Pancreas (tissue), 10 donors: Measurements from ENCODE around the gene B3GALT5. TPM values are rescaled to one million over a fixed set of nuclear protein-coding genes. Genes with fewer than 3 reads are reported as not detected.

Experiments used
- ATAC-seq, 4 donors: fragments of 200-7000 bp; cut with Tn5 transposase; one replicate each; pipeline versions ENCODE4 v1.8.0 to v1.9.1; 2020; ENCODE audit warnings: mild to moderate bottlenecking in 4 of 4, moderate library complexity in 4 of 4
- DNase-seq, 6 donors: peaks; one replicate each; pipeline ENCODE4 v3.0.0-alpha.2; 2020
- FAIRE-seq: peaks from 2 replicates; lab custom pipeline; 2012; peaks lifted over from hg19 to GRCh38; lab: Jason Lieb, UNC
- H3K27ac ChIP-seq, 4 donors: fragments of 200-600 bp; sonication (generic); 1 replicate in 3 of 4; 2 replicates in 1 of 4; pipeline versions ENCODE4 v1.5.0 to v1.8.0; 2020
- H3K27me3 ChIP-seq, 4 donors: fragments of 200-600 bp; one replicate each; pipeline ENCODE4 v1.8.0; 2021
- H3K36me3 ChIP-seq, 3 donors: fragments of 200-600 bp; sonication (generic) in 1 of 3; one replicate each; pipeline versions ENCODE4 v1.5.0 to v1.8.0; 2020 to 2021
- H3K4me1 ChIP-seq, 3 donors: fragments of 200-600 bp; one replicate each; pipeline ENCODE4 v1.8.0; 2021
- H3K4me3 ChIP-seq, 4 donors: fragments of 200-600 bp; sonication (generic) in 2 of 4; one replicate each; pipeline versions ENCODE4 v1.5.0 to v1.8.0; 2020 to 2021
- H3K9me3 ChIP-seq, 4 donors: fragments of 200-600 bp; one replicate each; pipeline ENCODE4 v1.8.0; 2021
- CTCF ChIP-seq, 4 donors: fragments of 200-600 bp; sonication (generic) in 3 of 4; IDR thresholded peaks; one replicate each; pipeline versions ENCODE4 v1.5.0 to v1.8.0; 2021; ENCODE audit warnings: antibody characterized with exemption in 4 of 4
- WGBS, 2 donors: extraction: QIAGEN DNeasy Blood & Tissue Kit; methylation state at CpG; one replicate each; pipeline ENCODE4 v1.1.7; 2013; 5-methylcytosine and 5-hydroxymethylcytosine counted together
- intact Hi-C, 3 donors: fragments of 100-400 bp; cut with DNase I; formaldehyde crosslinking; loops; one replicate each; pipeline versions ENCODE4 v1.11.1 to v1.14.2; 2022
- polyA plus RNA-seq, 2 donors: library from polyadenylated mRNA; stranded (reverse); fragments of 200-250 nt; gene quantifications; one replicate each; pipeline ENCODE4 v1.2.3, GENCODE V29; 2013
- total RNA-seq, 6 donors: library from RNA; stranded (reverse); fragmentation: NEBNext Ultra II Directional in 4 of 6; extraction: Animal tissue kit (Norgen Biotek cat#: 25700) in 4 of 6; gene quantifications; one replicate each; pipeline versions ENCODE4 v1.2.1 to v1.2.4, GENCODE V29; 2021 to 2023
- donor health status: healthy with polysubstance abuse.
- donor health status: DM: no; HTN: no; CAD: no; lungs with moderate emphysema.
- donor health status: DM: no; HTN: no; CAD: no.
- donor health status: control.
- donor health status: control.
- donor health status: Bipolar disorder and iron deficiency.
- donor health status: DM: yes; HTN: yes; CAD: no.
- donor health status: DM: no; HTN: no; CAD: no.
- donor health status: DM: no; HTN: no; CAD: no.
- donor health status: DM: yes; HTN: yes; CAD: no.

The B3GALT5 gene
- total and polyA plus RNA-seq, 8 donors = 2.0 to 8.1 (median 4.0) TPM

- H3K4me1 ChIP-seq = peaks cover 26 to 45% (median 33%) of the 10 kb centered on the region in 3 donors
- no peaks in the 10 kb centered on the region for H3K36me3 ChIP-seq
- H3K4me3 ChIP-seq = peak overlapping the region in 1 of 4 donors; percentile 10
- no peak for FAIRE-seq
- ATAC-seq = no peak
- intact Hi-C loops = no loop called here
- TF ChIP-seq CTCF (IDR thresholded peaks at IDR 0.05) = no peak
- H3K9me3 ChIP-seq = no peaks in the 10 kb centered on the region
- H3K27me3 ChIP-seq = no peaks in the 10 kb centered on the region
- 39 to 44% methylated on average over 8 of the region's 8 CpGs for WGBS, 2 donors
- H3K27ac ChIP-seq = peak overlapping the region; percentile 4 to 77 (median 50)
- DNase-seq = no peak
Measured at GRCh38 chr21:39669976-39670661, 57.4 kb downstream of the B3GALT5 start.

GRCh38 chr21:39670701-39671100 is 58.0 kb downstream of the B3GALT5 start:
- no peaks in the 10 kb centered on the region for H3K27me3 ChIP-seq
- peaks cover 26 to 45% (median 33%) of the 10 kb centered on the region in 3 donors for H3K4me1 ChIP-seq
- TF ChIP-seq CTCF (IDR thresholded peaks at IDR 0.05) = no peak
- H3K36me3 ChIP-seq = no peaks in the 10 kb centered on the region
- H3K27ac ChIP-seq = peak overlapping the region in 3 of 4 donors; percentile 40 to 77 (median 59)
- FAIRE-seq (no peak), ATAC-seq (peak in 2 of 4 donors; percentile 1 to 8), DNase-seq (no peak)
- WGBS, 2 donors = 19 to 23% methylated on average over 2 of the region's 2 CpGs
- no peaks in the 10 kb centered on the region for H3K9me3 ChIP-seq
- no peak overlapping the region for H3K4me3 ChIP-seq
- intact Hi-C loops = no loop called here

- Histone ChIP-seq H3K27me3 (no peaks in the 10 kb centered on the region), H3K4me1 (peaks cover 26 to 42% (median 27%) of the 10 kb centered on the region in 3 donors), H3K27ac (peak overlapping the region in 1 of 4 donors; percentile 77), H3K36me3 (no peaks in the 10 kb centered on the region), H3K9me3 (no peaks in the 10 kb centered on the region), H3K4me3 (no peak overlapping the region)
- ATAC-seq (no peak), FAIRE-seq (no peak), DNase-seq (no peak)
- TF ChIP-seq CTCF (IDR thresholded peaks at IDR 0.05) = no peak
- intact Hi-C loops = no loop called here
- WGBS, 2 donors = 89% methylated on average over 8 of the region's 8 CpGs
Measured at GRCh38 chr21:39671986-39672385, 59.2 kb downstream of the B3GALT5 start.

GRCh38 chr21:39673163-39673562 is 60.4 kb downstream of the B3GALT5 start:
- no peak for ATAC-seq
- Histone ChIP-seq H3K4me3 (no peak overlapping the region), H3K27me3 (no peaks in the 10 kb centered on the region), H3K9me3 (no peaks in the 10 kb centered on the region), H3K36me3 (no peaks in the 10 kb centered on the region), H3K4me1 (peaks cover 26 to 42% (median 27%) of the 10 kb centered on the region in 3 donors), H3K27ac (peak overlapping the region; percentile 58 to 74 (median 64))
- intact Hi-C loops = no loop called here
- TF ChIP-seq CTCF (IDR thresholded peaks at IDR 0.05) = no peak
- DNase-seq = peak in 1 of 6 donors; percentile 43
- FAIRE-seq = no peak
- WGBS, 2 donors = 76 to 78% methylated on average over 9 of the region's 9 CpGs

GRCh38 chr21:39673736-39674135 is 61.0 kb downstream of the B3GALT5 start:
- ATAC-seq = peak; percentile 67 to 82 (median 78)

More at GRCh38 chr21:39673736-39674135, 61.0 kb downstream of the B3GALT5 start:
- TF ChIP-seq CTCF (IDR thresholded peaks at IDR 0.05) = no peak
- 34 to 38% methylated on average over 11 of the region's 11 CpGs for WGBS, 2 donors
- peak in 5 of 6 donors; percentile 79 to 90 (median 82) for DNase-seq
- Histone ChIP-seq H3K9me3 (no peaks in the 10 kb centered on the region), H3K4me1 (peaks cover 26 to 42% (median 27%) of the 10 kb centered on the region in 3 donors), H3K27me3 (no peaks in the 10 kb centered on the region), H3K27ac (peak overlapping the region; percentile 58 to 74 (median 64)), H3K36me3 (no peaks in the 10 kb centered on the region), H3K4me3 (no peak overlapping the region)
- FAIRE-seq = no peak
- intact Hi-C loops = no loop called here
